AG04450 (cell line): ENCODE results near the gene LRRC8C. TPM values are rescaled to one million over a fixed set of nuclear protein-coding genes. Genes with fewer than 3 reads are reported as not detected.

Experiments
- CTCF ChIA-PET: fragments of 300-600, 350-600 bp; formaldehyde crosslinking; extraction: SDS; loops from one replicate; lab custom pipeline; 2022; ENCODE audit warnings: antibody characterized with exemption, inconsistent platforms; lab: Charles Lee
- POLR2A ChIA-PET: fragments of 350-600 bp; formaldehyde crosslinking; extraction: SDS; loops from one replicate; lab custom pipeline; 2021; ENCODE audit warnings: antibody characterized with exemption, inconsistent platforms; lab: Yijun Ruan, JAX
- DNase-seq: peaks from one replicate; pipeline ENCODE4 v3.0.0-alpha.2; 2011; ENCODE audit warnings: low read depth, low spot score
- H3K27ac ChIP-seq: one replicate; pipeline ENCODE4 v1.5.1; 2012; ENCODE audit warnings: low read depth, low read length, control low read depth
- H3K27me3 ChIP-seq: one replicate; pipeline ENCODE4 v1.6.0; 2012; ENCODE audit warnings: low read length; ENCODE audit not compliant: control insufficient read depth, insufficient read depth
- H3K4me3 ChIP-seq: 2 replicates; pipeline ENCODE4 v1.5.1; 2011; ENCODE audit warnings: mild to moderate bottlenecking, low read depth, low read length, control low read depth
- H3K9me3 ChIP-seq: 2 replicates; pipeline ENCODE4 v1.5.1; 2012; ENCODE audit warnings: low read length; ENCODE audit not compliant: control insufficient read depth, insufficient read depth
- CTCF ChIP-seq: IDR thresholded peaks from 2 replicates; pipeline ENCODE4 v1.5.1; 2011; ENCODE audit warnings: low read depth, low read length, control low read depth, inconsistent platforms
- polyA plus RNA-seq: library from polyadenylated mRNA; depleted of rRNA; stranded (reverse); fragments of >200 nt; gene quantifications from 2 replicates; pipeline ENCODE4 v1.2.3, GENCODE V29; 2011

The LRRC8C gene
- polyA plus RNA-seq, 1 experiment, result 19.4 TPM

DNA sequence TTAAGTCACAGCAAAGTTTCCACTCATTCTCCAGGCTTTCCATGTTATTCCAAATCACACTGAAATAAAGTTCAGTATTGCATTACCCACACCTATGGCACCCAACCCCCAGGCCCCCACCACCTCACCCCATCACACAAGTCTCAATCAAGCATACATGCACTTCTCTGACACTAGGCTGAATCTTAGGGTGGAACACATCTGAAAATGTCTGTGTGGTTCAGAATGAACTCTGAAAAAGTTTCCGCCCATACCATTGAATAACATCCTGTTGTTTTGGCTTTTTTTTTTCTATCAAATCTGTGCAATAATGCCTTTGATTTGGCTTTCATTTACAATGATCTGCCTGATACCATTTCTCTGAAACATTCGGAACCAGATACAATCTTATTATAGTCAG, 25.8 kb upstream of the LRRC8C start:
- Histone ChIP-seq H3K27ac (no peak overlapping the region), H3K27me3 (no peaks in the 10 kb centered on the region), H3K4me3 (no peak overlapping the region), H3K9me3 (peaks cover 7% of the 10 kb centered on the region; the same call in 1 of the 2 replicates)
- no peak for TF ChIP-seq CTCF
- ChIA-PET POLR2A (no interaction called here), CTCF (interaction anchor here (0.9 kb wide), 1 partner anchor 156 kb away, joined by 4 read pairs; no protein-coding TSS in a partner anchor)
- no peak for DNase-seq

DNA sequence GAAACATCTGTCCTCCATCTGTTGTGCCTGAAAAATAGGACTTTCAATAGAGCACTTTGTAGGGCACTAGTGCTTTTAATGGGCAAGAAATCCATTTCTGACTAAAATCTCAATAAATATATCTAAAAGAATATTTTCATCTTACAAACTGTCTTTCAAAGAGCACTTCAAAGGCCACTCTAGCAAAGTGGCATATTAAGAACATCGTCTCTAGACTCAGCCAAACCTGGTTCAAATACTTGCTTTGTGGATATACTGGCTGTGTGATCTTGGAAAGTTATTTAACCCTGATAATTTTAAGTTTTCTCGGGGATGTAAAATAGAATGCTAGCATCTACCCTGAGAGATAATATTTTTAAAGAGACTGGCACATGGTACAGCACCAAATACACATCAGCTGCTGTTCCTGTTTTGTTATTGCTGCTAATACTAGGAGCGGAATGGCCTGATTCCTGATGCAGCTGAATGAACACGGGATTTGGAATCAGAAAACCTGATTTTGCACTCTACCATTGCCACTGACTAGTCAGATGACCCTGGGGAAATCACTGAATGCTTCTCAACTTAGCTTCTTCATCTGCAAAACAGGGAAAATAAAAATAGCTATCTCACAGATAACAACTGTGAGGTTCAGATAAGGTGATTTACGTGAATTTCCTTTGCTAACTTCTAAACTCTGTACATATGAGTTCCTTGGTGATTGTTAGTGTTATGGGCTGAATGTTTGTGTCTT, 25.2 kb upstream of the LRRC8C start:
- POLR2A ChIA-PET, result no interaction called here
- Histone ChIP-seq H3K27me3 (no peaks in the 10 kb centered on the region), H3K4me3 (no peak overlapping the region), H3K27ac (no peak overlapping the region), H3K9me3 (peaks cover 7% of the 10 kb centered on the region; the same call in 1 of the 2 replicates)
- no peak for TF ChIP-seq CTCF
- DNase-seq, result no peak
- CTCF ChIA-PET, result interaction anchor here (0.9 to 1.3 kb wide), 3 partner anchors 9 to 155 kb away, joined by 4 to 6 read pairs (median 4); no protein-coding TSS in a partner anchor

- POLR2A ChIA-PET, result no interaction called here
- H3K9me3 ChIP-seq, result peaks cover 7% of the 10 kb centered on the region; the same call in 1 of the 2 replicates
- CTCF ChIA-PET, result interaction anchor here (1.2 to 2.1 kb wide), 3 partner anchors 10 to 155 kb away, joined by 4 to 15 read pairs (median 6); no protein-coding TSS in a partner anchor
Measured at GRCh38 chr1:89608319-89608983, 24.5 kb upstream of the LRRC8C start.

DNA sequence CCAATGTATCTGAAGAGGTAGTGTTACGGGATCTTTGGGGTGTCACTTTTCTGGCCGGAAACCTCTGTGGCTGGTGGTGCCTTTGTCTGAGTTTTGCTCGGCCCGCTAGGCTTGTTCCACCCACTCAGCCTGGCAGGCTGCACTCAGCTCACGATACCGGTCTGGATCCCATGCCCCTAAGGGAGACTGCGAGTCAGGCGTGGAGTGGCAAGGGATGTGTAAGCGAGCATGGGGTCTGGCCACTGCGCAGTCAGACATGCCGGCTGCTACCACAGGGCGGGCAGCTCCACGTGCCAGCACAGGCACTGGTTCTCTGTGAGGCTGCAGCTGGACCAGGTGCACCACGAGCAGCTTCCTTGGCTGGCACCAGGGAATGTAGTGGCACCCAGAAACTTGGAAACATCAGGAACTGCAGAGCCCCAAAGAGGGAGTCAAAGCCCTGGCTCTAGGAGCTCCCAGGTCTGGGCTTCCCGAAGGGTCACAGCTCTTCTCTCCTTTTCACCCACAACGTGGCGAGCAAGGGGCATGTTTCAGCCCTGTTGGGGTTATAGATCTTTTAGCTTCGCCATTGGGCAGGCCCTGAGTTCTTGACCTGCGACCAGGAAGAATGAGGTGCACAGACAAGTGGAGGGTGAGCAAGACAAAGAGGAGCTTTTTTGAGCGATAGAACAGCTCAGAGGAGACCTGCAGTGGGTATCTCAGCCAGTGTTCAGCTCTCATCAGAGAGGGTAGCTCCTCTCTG, 23.8 kb upstream of the LRRC8C start:
- Histone ChIP-seq H3K27ac (no peak overlapping the region), H3K4me3 (no peak overlapping the region)
- DNase-seq, result no peak

More at GRCh38 chr1:89608319-89608983, 24.5 kb upstream of the LRRC8C start:
- DNase-seq, result no peak
- no peak for TF ChIP-seq CTCF
- no peak overlapping the region for H3K4me3 ChIP-seq
- H3K27me3 ChIP-seq, result no peaks in the 10 kb centered on the region
- no peak overlapping the region for H3K27ac ChIP-seq

More for the DNA sequence above, 23.8 kb upstream of the LRRC8C start:
- ChIA-PET CTCF (interaction anchor here (0.6 to 2.1 kb wide), 4 partner anchors 11 to 154 kb away, joined by 3 to 15 read pairs (median 5); no protein-coding TSS in a partner anchor), POLR2A (no interaction called here)
- Histone ChIP-seq H3K9me3 (peaks cover 7% of the 10 kb centered on the region; the same call in 1 of the 2 replicates), H3K27me3 (no peaks in the 10 kb centered on the region)
- TF ChIP-seq CTCF, result no peak
